HG03280 (cell line): Measurements from ENCODE around the gene B4GALNT2.
"Not testable (repeated sequence)": the region's sequence is repeated elsewhere in the genome, so short reads cannot be mapped to it uniquely, and the experiment has no call there.

ENCODE experiments used
- ATAC-seq: cut with Tn5 transposase; IDR thresholded peaks from one replicate; pipeline ENCODE4 v1.9.1; 2021; ENCODE audit warnings: mild to moderate bottlenecking, moderate library complexity; ENCODE audit not compliant: unreplicated experiment

The B4GALNT2 gene

DNA sequence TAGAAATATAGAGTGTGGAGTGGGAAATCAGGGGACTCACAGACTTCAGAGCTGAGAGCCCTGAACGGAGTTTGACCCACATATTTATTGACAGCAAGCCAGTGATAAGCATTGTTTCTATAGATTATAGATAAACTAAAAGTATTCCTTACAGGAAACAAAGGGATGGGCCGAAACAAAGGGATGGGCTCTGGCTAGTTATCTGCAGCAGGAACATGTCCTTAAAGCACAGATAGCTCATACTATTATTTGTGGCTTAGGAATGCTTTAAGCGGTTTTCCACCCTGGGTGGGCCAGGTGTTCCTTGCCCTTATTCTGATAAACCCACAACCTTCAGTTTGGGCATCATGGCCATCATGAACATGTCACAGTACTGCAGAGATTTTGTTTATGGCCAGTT, 38.1 kb downstream of the B4GALNT2 start:
- ATAC-seq = not testable (repeated sequence)

DNA sequence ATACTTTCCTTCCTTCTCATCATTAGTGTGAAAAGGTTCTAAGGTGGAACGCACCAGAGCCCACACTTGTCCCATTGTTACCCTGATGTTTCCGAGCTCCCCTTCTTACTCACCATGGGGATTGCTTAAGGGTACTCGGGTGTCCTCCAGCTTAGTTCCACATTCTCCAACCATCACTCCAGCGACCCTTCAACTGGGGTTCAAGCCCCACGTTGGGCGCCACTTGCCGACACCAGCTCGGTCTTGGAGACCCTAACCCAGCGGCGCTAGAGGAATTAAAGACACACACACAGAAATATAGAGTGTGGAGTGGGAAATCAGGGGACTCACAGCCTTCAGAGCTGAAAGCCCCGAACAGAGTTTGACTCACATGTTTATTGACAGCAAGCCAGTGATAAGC, 43.4 kb downstream of the B4GALNT2 start:
- not testable (repeated sequence) for ATAC-seq

GRCh38 chr17:49180303-49180702, 47.7 kb downstream of the B4GALNT2 start:
- no peak for ATAC-seq

DNA sequence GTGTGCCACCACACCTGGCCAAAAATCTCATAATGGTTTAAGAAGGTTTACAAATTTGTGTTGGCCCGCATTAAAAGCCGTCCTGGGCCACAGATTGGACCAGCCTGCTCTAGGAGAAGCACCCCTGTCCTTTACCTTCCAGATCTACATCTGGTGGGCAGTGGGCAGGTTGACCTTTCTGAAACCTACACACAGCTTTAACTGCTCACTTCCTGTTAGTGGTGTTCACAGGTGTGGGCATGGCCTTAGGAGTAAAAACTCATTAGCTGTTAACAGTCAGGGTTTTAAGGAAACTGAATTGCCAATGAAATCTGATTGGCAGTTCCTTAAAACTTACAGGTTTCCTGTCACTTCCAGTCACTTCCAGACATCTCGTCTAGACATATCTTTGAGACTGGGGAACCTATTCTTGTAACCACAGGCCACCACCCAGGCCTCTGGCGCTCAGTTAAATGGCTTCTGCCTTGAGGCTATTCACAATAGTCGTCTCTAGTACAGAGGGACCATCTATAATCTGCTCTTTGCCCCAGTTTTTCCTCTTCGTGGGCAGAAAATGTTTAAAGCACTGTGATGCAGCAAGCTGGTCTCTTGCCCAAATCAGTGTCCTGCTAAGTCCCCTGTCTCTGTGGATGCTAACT, 48.5 kb downstream of the B4GALNT2 start:
- no peak for ATAC-seq

DNA sequence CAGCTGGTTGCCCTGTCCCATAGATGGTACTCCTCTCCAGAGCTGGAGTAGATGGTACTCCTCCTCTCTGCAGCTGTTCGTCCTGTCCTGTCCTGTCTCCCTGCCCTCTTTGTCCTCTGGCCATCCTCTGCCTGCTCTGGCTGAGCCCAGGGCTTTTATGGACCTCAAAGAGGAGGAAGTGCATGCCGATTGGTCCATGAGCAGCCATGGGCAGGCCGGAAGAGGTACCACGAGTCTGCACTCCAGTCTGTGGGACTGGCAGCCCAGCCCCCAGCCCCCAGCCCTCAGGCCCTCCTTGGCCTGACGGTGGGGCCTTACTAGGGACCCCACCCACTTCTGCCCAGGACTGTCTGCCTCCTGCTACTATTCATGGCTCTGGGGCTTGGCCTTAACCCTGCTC, 50.8 kb downstream of the B4GALNT2 start:
- no peak for ATAC-seq

DNA sequence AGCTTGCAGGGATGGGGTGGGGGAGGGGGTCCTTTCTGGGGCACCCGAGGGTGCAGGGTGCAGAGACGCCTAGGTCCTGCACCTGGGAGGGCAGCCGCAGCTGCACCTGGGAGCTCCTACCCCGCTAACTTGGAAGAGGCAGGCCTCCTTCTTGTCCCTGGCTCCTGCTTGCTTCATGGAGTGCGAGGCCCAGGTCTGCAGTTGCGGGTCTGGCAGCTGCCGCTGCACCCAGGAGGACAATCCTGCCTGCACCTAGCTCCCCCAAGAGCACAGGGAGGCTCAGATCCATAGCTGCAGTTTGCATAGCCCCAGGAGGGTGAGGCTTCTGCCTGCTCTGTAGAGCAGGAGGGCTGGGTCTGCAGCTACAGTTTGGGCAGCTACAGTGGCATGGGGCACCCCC, 51.2 kb downstream of the B4GALNT2 start:
- ATAC-seq = no peak

DNA sequence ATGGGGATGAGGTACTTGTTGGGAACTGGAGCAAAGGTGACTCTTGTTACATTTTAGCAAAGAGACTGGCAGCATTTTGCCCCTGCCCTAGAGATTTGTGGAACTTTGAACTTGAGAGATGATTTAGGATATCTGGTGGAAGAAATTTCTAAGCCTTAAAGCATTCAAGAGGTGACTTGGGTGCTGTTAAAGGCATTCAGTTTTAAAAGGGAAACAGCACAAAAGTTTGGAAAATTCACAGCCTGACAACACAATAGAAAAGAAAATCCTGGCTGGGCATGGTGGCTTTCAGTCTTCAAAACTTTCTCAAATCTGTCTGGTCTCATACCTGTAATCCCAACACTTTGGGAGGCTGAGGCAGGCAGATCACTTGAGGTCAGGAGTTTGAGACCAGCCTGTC, 52.0 kb downstream of the B4GALNT2 start:
- not testable (repeated sequence) for ATAC-seq

DNA sequence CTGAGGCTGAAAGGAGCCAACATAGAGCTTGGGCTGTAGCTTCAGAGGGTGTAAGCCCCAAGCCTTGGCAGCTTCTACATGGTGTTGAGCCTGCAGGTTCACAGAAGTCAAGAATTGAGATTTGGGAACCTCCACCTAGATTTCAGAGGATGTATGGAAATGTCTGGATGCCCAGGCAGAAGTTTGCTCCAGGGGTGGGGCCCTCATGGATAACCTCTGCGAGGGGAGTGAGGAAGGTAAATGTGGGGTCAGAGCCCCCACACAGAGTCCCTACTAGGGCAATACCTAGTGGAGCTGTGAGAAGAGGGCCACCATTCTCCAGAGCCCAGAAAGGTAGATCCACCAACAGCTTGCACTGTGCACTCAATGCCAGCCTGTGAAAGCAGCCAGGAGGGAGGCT, 52.8 kb downstream of the B4GALNT2 start:
- ATAC-seq = not testable (repeated sequence)

- no peak for ATAC-seq
These were observed 54.7 kb downstream of the B4GALNT2 start for GRCh38 chr17:49187301-49187700.

DNA sequence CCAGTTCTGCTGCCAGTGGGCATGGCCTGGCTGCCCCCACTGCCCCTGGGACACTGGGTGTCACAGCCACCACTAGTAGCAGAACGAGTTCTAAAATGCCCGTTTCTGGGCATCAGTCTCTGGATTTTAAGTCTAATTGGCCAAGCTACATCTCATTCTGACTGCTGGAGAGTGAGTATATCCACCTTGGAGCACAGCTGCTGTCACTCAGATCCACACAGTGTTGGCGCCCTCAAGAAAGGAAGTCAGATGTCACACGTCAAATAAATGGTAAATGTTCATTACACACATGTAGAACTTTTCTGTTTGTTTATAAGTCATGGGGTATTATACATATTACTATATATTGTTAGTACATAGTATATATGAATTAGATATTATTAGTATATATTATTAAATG, 58.4 kb downstream of the B4GALNT2 start:
- ATAC-seq = no peak

GRCh38 chr17:49191409-49191916, 58.9 kb downstream of the B4GALNT2 start:
- ATAC-seq = no peak

DNA sequence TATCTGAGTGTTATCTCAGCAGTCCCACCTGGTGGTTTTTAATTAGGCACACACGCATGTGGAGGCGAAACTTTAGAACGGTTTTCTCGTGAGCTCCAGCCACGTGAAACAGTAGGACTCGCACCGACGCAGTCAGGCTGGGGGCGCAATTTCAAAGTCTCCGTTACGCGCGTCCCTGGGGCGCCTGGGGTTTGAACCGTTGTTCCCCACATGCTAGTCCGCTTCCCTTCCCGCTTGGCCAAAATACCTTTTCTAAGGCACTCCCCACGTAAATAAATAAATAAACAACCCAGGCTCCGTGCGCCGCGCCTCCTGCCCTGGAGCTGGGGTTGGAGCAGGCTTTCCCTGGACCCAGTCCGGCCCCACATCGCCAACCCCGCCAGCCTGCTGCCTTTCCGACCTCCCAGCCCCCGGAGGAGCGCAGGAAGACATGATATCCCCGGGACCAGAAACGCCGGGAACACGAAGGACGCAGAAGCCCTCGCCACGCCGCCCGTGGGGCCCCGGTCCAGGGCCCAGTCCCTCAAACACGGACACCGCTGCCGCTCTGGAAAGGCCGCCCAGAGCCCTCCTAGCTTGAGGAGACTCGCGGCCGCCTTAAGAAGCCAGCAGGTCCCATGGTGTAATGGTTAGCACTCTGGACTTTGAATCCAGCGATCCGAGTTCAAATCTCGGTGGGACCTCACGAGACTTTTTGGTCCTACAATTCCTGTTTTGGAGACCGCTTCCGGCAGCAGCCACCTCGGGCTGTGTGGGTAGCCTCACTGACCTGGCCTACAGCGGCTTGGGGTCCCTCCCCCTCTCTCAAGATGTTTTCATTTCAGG, 59.6 kb downstream of the B4GALNT2 start:
- peak; percentile 42 for ATAC-seq

DNA sequence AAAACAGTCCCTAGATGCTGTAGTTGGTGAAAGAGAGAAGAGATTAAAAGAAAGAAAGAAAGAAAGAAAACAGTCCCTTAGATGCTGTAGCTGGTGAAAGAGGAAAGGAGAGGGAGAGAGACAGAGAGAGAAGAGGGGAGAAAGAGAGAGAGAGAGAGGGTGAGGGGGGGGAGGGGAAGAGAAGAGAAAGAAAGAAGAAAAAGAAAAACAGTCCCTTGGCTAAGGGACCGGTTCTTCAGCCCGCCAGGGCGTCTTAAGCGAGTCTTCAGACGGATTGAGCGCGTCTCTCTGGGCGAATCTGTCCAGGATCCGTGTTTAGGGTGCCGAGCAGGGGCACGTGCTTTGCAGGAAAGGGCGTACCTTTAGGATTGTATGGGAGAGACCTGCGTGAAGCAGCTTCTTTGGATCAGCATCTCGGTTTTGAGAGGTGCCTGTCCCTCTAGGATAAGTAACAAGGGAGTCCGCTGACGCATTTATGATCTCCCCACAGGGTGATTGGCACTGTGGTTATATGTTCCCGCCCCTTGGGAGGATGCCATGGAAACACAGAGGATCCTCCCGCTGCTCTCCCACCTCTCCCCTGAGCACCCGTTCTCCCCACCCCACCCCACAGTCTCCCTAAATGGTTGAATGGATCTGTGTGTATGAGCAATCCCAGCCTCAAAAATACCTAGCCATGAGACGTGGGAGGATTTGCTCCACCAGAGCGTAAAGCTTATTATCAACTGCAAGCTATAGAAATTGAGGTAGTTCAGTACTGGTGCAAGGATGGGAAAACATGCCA, 61.1 kb downstream of the B4GALNT2 start:
- no peak for ATAC-seq

GRCh38 chr17:49194297-49194607, 61.7 kb downstream of the B4GALNT2 start:
- ATAC-seq = no peak

DNA sequence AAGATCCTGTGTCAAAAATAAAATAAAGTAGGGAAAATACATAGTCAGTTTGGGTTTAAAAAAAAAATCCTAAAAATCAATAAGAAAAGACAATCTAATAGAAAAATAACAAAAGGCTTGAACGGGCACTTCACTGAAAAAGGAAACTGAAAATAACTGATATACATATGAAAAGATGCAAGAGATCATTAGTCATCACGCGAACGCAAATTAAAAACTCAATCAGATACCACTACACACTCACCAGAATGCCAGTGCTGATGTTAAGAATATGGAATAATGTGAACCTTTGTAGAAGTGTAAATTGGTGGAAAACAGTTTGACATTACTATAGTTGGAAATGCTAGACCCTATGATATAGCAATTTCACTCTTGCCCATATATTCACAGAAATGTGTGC, 63.2 kb downstream of the B4GALNT2 start:
- no peak for ATAC-seq

GRCh38 chr17:49196520-49196919, 64.0 kb downstream of the B4GALNT2 start:
- no peak for ATAC-seq

- ATAC-seq = no peak
These were observed 64.9 kb downstream of the B4GALNT2 start for GRCh38 chr17:49197346-49197998.

DNA sequence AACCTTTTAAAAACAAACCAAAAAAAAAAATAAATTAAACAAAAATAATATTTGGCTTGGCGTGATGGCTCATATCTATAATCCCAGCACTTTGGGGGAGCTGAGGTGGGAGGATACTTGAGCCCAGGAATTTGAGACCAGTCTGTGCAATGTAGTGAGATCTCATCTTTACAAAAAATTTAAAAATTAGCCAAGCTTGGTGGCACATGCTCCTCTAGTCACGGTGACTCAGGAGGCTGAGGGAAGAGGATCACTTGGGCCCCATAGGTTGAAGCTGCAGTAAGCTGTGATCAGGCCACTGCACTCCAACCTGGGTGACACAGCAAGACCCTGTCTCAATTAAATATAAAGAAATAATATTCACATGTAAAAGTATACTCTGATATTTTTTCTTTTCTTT, 65.6 kb downstream of the B4GALNT2 start:
- no peak for ATAC-seq

DNA sequence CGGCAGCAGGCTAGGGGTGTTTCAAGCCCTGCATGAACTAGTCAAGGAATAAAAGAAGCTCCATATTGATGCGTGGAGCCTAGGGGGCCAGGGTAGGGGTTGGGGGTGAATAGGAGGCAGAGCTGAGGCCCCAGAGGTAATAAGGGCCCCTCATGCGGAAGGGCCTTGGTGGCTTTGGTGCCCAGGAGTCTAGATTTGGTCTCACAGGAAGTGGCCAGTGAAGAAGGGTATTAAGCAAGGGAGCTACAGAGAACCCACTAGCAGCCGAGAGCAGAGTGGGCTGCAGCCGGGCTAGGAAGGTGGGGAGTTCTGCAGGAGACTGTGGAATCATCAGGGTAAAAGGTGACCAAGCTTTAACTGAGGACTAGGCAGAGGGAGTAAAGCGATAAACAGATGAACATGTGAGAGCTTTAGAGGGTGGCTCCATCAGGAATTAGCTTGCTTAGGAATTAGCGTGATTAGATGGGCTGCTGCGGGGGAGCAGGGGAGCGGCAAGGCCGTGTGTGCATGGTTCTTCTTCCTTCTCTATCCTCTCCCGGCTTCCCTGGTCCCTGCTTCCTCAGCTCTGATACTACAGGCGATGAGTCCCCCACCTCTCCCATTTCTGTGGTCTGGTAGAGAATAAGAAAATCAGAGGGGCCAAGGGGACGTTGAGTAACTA, 68.0 kb downstream of the B4GALNT2 start:
- no peak for ATAC-seq

GRCh38 chr17:49201481-49201927, 68.9 kb downstream of the B4GALNT2 start:
- no peak for ATAC-seq

DNA sequence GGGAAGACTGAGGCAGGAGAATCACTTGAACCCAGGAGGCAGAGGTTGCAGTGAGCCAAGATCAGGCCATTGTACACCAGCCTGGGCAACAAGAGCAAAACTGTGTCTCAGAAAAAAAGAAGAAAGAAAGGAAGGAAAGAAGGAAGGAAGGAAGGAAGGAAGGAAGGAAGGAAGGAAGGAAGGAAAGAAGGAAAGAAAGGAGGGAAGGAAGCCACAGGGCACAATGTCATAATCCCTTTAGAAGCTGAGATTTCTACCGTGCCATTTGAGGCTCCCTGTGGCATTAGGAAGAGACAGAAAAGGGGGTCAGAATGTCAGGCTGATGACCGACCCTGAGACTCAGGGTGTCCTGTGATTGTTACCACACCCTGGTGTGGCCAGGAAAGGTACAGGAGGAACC, 71.2 kb downstream of the B4GALNT2 start:
- ATAC-seq = no peak
